ENCODE data around the gene PACSIN2.

Gene PACSIN2

DNA sequence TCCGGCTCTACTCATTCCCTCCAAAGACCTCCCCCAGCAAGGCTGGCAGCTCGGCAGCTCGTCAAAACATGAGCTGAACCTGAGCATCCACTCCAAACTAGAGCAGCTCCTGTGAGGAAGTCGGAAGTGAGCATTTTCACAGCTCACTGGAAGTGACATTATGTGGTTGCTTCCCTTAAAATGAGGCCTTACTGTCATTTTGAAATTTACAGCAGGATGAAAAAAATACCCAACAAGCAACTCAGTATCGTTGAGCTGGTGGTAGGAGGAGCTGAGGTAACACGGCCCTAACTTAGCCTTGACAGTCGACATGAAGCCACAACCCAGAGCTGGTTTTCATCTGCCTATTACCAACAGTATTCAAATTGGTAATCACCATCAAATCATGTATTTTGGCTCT, 119.9 kb downstream of the PACSIN2 start:
- no peaks in the 10 kb centered on the region for H3K27me3 ChIP-seq (ENCODE audit: insufficient read depth, poor library complexity, severe bottlenecking)
- DNase-seq (ENCODE audit: low read depth in 1 of 2, low spot score in 1 of 2) = peak; percentile 61 to 76
- peak overlapping the region; percentile 70 for H3K27ac ChIP-seq (replicated peaks)
- no peak overlapping the region for H3K4me3 ChIP-seq (replicated peaks; ENCODE audit: insufficient read depth, low read length)
- TF ChIP-seq SPI1 (IDR thresholded peaks at IDR 0.05; ENCODE audit: borderline replicate concordance, low read depth) (peak; percentile 74), POLR2AphosphoS5 (IDR thresholded peaks at IDR 0.05; ENCODE audit: low read depth) (no peak), GABPA (IDR thresholded peaks at IDR 0.05; ENCODE audit: low read depth) (no peak)
- TF ChIP-seq, protein P1, sequence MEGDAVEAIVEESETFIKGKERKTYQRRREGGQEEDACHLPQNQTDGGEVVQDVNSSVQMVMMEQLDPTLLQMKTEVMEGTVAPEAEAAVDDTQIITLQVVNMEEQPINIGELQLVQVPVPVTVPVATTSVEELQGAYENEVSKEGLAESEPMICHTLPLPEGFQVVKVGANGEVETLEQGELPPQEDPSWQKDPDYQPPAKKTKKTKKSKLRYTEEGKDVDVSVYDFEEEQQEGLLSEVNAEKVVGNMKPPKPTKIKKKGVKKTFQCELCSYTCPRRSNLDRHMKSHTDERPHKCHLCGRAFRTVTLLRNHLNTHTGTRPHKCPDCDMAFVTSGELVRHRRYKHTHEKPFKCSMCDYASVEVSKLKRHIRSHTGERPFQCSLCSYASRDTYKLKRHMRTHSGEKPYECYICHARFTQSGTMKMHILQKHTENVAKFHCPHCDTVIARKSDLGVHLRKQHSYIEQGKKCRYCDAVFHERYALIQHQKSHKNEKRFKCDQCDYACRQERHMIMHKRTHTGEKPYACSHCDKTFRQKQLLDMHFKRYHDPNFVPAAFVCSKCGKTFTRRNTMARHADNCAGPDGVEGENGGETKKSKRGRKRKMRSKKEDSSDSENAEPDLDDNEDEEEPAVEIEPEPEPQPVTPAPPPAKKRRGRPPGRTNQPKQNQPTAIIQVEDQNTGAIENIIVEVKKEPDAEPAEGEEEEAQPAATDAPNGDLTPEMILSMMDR (IDR thresholded peaks at IDR 0.05; ENCODE audit: insufficient read depth, low read length) = no peak

DNA sequence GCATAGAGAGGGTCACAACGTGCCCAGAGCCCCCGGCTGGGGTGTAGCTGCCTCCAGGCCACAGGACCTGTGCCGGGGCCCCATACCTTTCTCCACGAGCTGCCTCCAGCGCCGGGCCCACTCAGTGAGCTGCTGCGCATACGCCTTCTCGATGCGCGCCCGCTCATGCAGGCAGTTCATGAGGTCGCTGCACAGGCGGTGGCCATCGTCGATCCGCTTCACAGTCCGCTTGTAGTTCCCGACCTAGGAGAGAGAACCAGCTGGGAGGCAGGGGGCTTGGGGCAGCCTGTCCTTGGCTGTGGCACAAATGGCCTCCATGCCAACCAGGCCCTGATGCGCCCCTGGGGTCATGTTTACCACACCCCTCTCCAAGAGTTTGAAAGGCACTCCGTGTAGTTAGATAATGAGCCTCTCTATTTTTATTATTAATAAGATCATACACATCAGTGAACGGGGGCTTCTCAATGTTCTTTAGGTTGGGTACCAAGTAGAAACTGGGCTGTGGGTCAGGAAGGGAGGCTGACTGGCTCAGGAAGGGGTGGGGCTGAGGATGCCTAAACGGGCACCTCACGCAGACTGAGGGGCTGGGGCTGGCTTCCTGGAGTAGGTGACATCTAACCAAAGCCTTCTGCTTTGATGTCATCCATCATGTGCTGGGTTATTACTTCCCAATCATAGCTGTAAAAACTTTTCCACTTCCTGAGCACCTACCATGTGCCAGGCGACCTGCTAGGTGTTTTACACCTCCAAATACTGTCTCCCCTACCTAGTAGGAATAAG, 121.4 kb downstream of the PACSIN2 start:
- Histone ChIP-seq H3K27me3 (ENCODE audit: insufficient read depth, poor library complexity, severe bottlenecking) (no peaks in the 10 kb centered on the region), H3K4me3 (replicated peaks; ENCODE audit: insufficient read depth, low read length) (no peak overlapping the region), H3K27ac (replicated peaks) (peak overlapping the region; percentile 70)
- TF ChIP-seq GABPA (IDR thresholded peaks at IDR 0.05; ENCODE audit: low read depth) (no peak), SPI1 (IDR thresholded peaks at IDR 0.05; ENCODE audit: borderline replicate concordance, low read depth) (no peak), POLR2AphosphoS5 (IDR thresholded peaks at IDR 0.05; ENCODE audit: low read depth) (no peak)
- TF ChIP-seq, protein P1 (IDR thresholded peaks at IDR 0.05; ENCODE audit: insufficient read depth, low read length) = no peak
- TF ChIP-seq, protein P2, sequence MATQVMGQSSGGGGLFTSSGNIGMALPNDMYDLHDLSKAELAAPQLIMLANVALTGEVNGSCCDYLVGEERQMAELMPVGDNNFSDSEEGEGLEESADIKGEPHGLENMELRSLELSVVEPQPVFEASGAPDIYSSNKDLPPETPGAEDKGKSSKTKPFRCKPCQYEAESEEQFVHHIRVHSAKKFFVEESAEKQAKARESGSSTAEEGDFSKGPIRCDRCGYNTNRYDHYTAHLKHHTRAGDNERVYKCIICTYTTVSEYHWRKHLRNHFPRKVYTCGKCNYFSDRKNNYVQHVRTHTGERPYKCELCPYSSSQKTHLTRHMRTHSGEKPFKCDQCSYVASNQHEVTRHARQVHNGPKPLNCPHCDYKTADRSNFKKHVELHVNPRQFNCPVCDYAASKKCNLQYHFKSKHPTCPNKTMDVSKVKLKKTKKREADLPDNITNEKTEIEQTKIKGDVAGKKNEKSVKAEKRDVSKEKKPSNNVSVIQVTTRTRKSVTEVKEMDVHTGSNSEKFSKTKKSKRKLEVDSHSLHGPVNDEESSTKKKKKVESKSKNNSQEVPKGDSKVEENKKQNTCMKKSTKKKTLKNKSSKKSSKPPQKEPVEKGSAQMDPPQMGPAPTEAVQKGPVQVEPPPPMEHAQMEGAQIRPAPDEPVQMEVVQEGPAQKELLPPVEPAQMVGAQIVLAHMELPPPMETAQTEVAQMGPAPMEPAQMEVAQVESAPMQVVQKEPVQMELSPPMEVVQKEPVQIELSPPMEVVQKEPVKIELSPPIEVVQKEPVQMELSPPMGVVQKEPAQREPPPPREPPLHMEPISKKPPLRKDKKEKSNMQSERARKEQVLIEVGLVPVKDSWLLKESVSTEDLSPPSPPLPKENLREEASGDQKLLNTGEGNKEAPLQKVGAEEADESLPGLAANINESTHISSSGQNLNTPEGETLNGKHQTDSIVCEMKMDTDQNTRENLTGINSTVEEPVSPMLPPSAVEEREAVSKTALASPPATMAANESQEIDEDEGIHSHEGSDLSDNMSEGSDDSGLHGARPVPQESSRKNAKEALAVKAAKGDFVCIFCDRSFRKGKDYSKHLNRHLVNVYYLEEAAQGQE (IDR thresholded peaks at IDR 0.05; ENCODE audit: insufficient replicate concordance, low read depth) = no peak
- DNase-seq (ENCODE audit: low read depth in 1 of 2, low spot score in 1 of 2) = no peak

DNA sequence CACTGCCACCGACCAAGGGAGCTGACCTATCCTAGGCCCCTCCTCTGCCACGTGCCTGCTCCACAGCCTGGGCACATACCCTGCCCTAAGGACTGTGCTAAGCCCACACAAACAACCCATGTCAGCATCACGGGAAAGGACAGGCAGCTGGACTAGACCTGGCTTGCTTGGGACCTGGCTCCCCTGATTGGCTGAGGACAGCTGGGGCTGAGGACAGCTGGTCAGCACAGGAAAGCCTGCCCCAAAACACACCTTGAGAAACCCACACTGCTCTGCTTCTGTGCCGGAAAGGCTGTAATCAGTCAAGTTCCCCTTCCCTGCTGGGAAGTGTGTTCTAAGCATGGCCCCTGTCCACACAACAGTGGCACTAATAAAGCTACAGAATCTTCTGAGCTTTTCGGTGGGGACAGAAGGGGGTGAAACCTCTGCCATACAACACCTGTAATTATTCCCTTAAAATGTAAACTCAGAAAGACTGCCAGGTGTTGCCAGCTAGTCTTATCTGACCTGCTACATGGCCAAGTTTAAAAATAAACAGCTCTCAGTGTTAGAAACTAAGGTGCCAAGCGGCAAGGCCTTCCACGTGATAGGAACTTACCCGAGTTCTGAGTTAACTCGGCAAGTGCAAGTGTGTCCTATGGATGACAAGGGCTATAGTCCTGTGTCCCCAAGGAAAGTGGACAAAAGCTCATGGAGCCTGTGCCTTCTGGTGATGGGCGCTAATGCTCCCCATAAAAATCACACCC, 122.2 kb downstream of the PACSIN2 start:
- TF ChIP-seq, protein P2 (IDR thresholded peaks at IDR 0.05; ENCODE audit: insufficient replicate concordance, low read depth) = no peak
- TF ChIP-seq SPI1 (IDR thresholded peaks at IDR 0.05; ENCODE audit: borderline replicate concordance, low read depth) (peak; percentile 63; the same call in 1 of the 2 replicates), POLR2AphosphoS5 (IDR thresholded peaks at IDR 0.05; ENCODE audit: low read depth) (no peak; the same call in 1 of the 2 replicates)
- Histone ChIP-seq H3K27me3 (ENCODE audit: insufficient read depth, poor library complexity, severe bottlenecking) (no peaks in the 10 kb centered on the region), H3K4me3 (replicated peaks; ENCODE audit: insufficient read depth, low read length) (no peak overlapping the region), H3K27ac (replicated peaks) (peak overlapping the region; percentile 70)
- peak; percentile 15 to 84 for DNase-seq (ENCODE audit: low read depth in 1 of 2, low spot score in 1 of 2)

DNA sequence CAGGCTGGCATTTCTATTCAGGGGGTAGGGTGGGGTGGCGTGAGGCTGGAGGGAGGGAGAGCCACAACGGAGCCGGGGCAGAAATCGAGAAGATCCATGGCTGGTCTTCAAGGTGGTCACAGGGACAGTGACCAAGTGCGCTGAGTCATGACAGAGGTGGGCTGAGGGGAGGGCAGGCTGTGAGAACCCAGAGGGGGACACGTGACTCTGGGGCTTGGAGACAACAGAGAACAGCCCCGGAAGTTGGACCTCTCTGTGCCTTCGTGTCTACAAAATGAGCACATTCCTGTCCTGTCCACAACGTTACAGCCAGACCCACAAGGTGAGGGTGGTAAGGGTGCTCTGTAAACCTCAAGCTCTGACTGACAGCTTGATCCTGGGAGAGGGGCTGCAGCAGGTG, 122.8 kb downstream of the PACSIN2 start:
- no peak for DNase-seq (ENCODE audit: low read depth in 1 of 2, low spot score in 1 of 2)
- Histone ChIP-seq H3K27me3 (ENCODE audit: insufficient read depth, poor library complexity, severe bottlenecking) (no peaks in the 10 kb centered on the region), H3K4me3 (replicated peaks; ENCODE audit: insufficient read depth, low read length) (no peak overlapping the region), H3K27ac (replicated peaks) (peak overlapping the region; percentile 70)
- no peak for TF ChIP-seq GABPA (IDR thresholded peaks at IDR 0.05; ENCODE audit: low read depth)
- no peak; the same call in 1 of the 2 replicates for TF ChIP-seq POLR2AphosphoS5 (IDR thresholded peaks at IDR 0.05; ENCODE audit: low read depth)
- TF ChIP-seq, protein P1 (IDR thresholded peaks at IDR 0.05; ENCODE audit: insufficient read depth, low read length) = no peak
- no peak for TF ChIP-seq SPI1 (IDR thresholded peaks at IDR 0.05; ENCODE audit: borderline replicate concordance, low read depth)
- TF ChIP-seq, protein P2 (IDR thresholded peaks at IDR 0.05; ENCODE audit: insufficient replicate concordance, low read depth) = no peak
